Keratinocyte (primary cell): Measurements from ENCODE around the gene ADCY4.

ENCODE experiments used
- CTCF ChIP-seq, 3 experiments: IDR thresholded peaks in 1 of 3; conservative IDR thresholded peaks in 1 of 3; optimal IDR thresholded peaks in 1 of 3; 2 replicates in 2 of 3; 3 replicates in 1 of 3; pipeline versions ENCODE3 to v1.5.1; 2011; ENCODE audit warnings: low read length in 3 of 3, mild to moderate bottlenecking in 3 of 3, moderate library complexity in 2 of 3, control low read depth in 1 of 3, inconsistent platforms in 1 of 3; ENCODE audit not compliant: insufficient read depth in 2 of 3; ENCODE audit errors: extremely low read depth in 1 of 3
- EZH2 ChIP-seq: IDR thresholded peaks from one replicate; pipeline ENCODE4 v1.6.1; 2012; ENCODE audit warnings: inconsistent platforms, mild to moderate bottlenecking, low read length, moderate library complexity

- TF ChIP-seq CTCF (optimal IDR thresholded peaks at IDR 0.05 in 1 of 3, IDR thresholded peaks at IDR 0.05 in 1 of 3, conservative IDR thresholded peaks at IDR 0.05 in 1 of 3; ENCODE audit: extremely low read depth in 1 of 3, insufficient read depth in 2 of 3, low read length in 3 of 3) (no peak), EZH2 (no peak)
These were observed 5.1 kb downstream of the ADCY4 start for GRCh38 chr14:24329736-24330135.
